Measurements from ENCODE around the gene CNPY1. TPM values are rescaled to one million over a fixed set of nuclear protein-coding genes. Genes with fewer than 3 reads are reported as not detected.

Gene CNPY1
- total RNA-seq, 4 donors from 2014 or later, result 0.25 TPM; not detected in 3

- ATAC-seq (no peak), DNase-seq (no peak)
- intact Hi-C loops (cut with DNase I; ENCODE audit: low total_unique reads), result no loop called here
- Histone ChIP-seq H3K4me1 (no peaks in the 10 kb centered on the region), H3K27me3 (peaks cover 0 to 4% (median 0%) of the 10 kb centered on the region in 3 donors), H3K36me3 (no peaks in the 10 kb centered on the region), H3K9me3 (no peaks in the 10 kb centered on the region), H3K4me3 (no peak overlapping the region), H3K27ac (no peak overlapping the region)
- TF ChIP-seq CTCF (IDR thresholded peaks at IDR 0.05 in 4 of 5, conservative IDR thresholded peaks at IDR 0.05 in 1 of 5) (no peak), POLR2A (IDR thresholded peaks at IDR 0.05) (no peak)
- in situ Hi-C loops (cut with MboI; ENCODE audit: low sequenced_read_pairs in 4 of 4), result no loop called here
Observed at GRCh38 chr7:155570171-155570958, 24.0 kb upstream of the CNPY1 start.

- H3K27me3 ChIP-seq, result peaks cover 0 to 4% (median 0%) of the 10 kb centered on the region in 3 donors
- no peak for TF ChIP-seq POLR2A (IDR thresholded peaks at IDR 0.05)
- no peak for TF ChIP-seq CTCF (IDR thresholded peaks at IDR 0.05 in 4 of 5, conservative IDR thresholded peaks at IDR 0.05 in 1 of 5)
- no peaks in the 10 kb centered on the region for H3K4me1 ChIP-seq
- intact Hi-C loops (cut with DNase I; ENCODE audit: low total_unique reads), result no loop called here
- H3K9me3 ChIP-seq, result no peaks in the 10 kb centered on the region
- H3K4me3 ChIP-seq, result no peak overlapping the region
- H3K27ac ChIP-seq, result no peak overlapping the region
- ATAC-seq, result no peak
- H3K36me3 ChIP-seq, result no peaks in the 10 kb centered on the region
- no peak for DNase-seq
- in situ Hi-C loops (cut with MboI; ENCODE audit: low sequenced_read_pairs in 4 of 4), result no loop called here
Observed at GRCh38 chr7:155569681-155570080, 23.3 kb upstream of the CNPY1 start.

- intact Hi-C loops (cut with DNase I; ENCODE audit: low total_unique reads), result no loop called here
- H3K9me3 ChIP-seq, result no peaks in the 10 kb centered on the region
- TF ChIP-seq CTCF (IDR thresholded peaks at IDR 0.05 in 4 of 5, conservative IDR thresholded peaks at IDR 0.05 in 1 of 5), result no peak
- TF ChIP-seq POLR2A (IDR thresholded peaks at IDR 0.05), result no peak
- H3K4me1 ChIP-seq, result no peaks in the 10 kb centered on the region
- DNase-seq, result no peak
- in situ Hi-C loops (cut with MboI; ENCODE audit: low sequenced_read_pairs in 4 of 4), result no loop called here
- H3K4me3 ChIP-seq, result no peak overlapping the region
- H3K27ac ChIP-seq, result no peak overlapping the region
- H3K27me3 ChIP-seq, result peaks cover 0 to 4% (median 0%) of the 10 kb centered on the region in 3 donors
- no peaks in the 10 kb centered on the region for H3K36me3 ChIP-seq
- ATAC-seq, result no peak
Observed at GRCh38 chr7:155568842-155569494, 22.6 kb upstream of the CNPY1 start.

DNA sequence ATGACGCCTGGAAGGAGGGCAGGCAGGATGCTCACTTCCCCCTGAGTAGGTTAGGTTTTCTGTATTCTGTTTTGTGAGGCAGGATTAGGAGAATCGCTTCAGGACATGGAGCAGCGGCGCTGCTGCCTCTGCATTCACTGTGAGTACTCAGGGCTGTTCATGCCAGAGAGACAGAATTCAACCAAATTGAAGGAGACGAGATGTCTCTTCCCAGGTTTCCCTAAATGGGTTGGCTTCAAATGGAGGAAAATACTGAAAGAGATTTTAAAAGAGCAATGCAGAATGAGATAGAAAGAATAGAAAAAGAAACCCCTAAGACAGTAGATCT lies 21.9 kb upstream of the CNPY1 start:
- Histone ChIP-seq H3K4me1 (no peaks in the 10 kb centered on the region), H3K4me3 (no peak overlapping the region), H3K9me3 (no peaks in the 10 kb centered on the region), H3K27ac (no peak overlapping the region), H3K27me3 (peaks cover 0 to 4% (median 0%) of the 10 kb centered on the region in 3 donors), H3K36me3 (no peaks in the 10 kb centered on the region)
- TF ChIP-seq POLR2A (IDR thresholded peaks at IDR 0.05) (no peak), CTCF (IDR thresholded peaks at IDR 0.05 in 4 of 5, conservative IDR thresholded peaks at IDR 0.05 in 1 of 5) (no peak)
- intact Hi-C loops (cut with DNase I; ENCODE audit: low total_unique reads) (no loop called here), in situ Hi-C loops (cut with MboI; ENCODE audit: low sequenced_read_pairs in 4 of 4) (no loop called here)
- no peak for DNase-seq
- ATAC-seq, result no peak

Measured in gastrocnemius medialis (tissue), 4 donors.